Renal pelvis (tissue), 4 donors: ENCODE data around the gene MKS1. TPM values are rescaled to one million over a fixed set of nuclear protein-coding genes. Genes with fewer than 3 reads are reported as not detected.
A peak's percentile ranks its signal among the peaks of the same experiment; 100 is the strongest.

Experiments
- DNase-seq: peaks from one replicate; pipeline ENCODE4 v3.0.0-alpha.2; 2013
- polyA plus RNA-seq, 3 donors: library from polyadenylated mRNA; unstranded; fragments of 120-200 nt; gene quantifications; one replicate each; pipeline ENCODE4 v1.2.1, GENCODE V29; 2013; ENCODE audit not compliant: insufficient read length in 3 of 3

Gene MKS1
- polyA plus RNA-seq, 3 donors: 37.0 to 63.1 (median 55.2) TPM

GRCh38 chr17:58207451-58207850, 11.6 kb downstream of the MKS1 start:
- DNase-seq: no peak

GRCh38 chr17:58205936-58206335, 13.1 kb downstream of the MKS1 start:
- no peak for DNase-seq

DNA sequence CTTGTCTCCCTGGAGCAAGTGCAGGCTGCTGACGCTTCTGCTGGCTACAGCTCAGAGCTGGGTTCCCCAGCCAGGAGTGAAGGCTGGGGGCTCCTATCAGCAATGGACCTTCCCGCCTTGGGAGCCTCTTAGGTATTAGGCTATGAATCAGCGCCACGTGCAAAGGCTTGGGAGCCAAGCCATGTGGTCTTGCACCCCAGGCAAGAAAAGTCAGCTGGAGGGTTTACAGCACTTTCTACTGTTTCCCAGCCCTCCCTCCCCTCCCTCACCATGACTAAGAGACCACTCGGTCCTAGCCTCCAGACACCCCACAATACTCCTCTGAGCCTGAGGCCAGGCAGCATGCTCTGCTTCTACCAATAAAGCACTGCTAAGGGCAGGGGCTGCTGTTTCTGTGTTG, 14.3 kb downstream of the MKS1 start:
- DNase-seq: no peak

GRCh38 chr17:58202859-58203258, 16.2 kb downstream of the MKS1 start:
- DNase-seq: no peak

DNA sequence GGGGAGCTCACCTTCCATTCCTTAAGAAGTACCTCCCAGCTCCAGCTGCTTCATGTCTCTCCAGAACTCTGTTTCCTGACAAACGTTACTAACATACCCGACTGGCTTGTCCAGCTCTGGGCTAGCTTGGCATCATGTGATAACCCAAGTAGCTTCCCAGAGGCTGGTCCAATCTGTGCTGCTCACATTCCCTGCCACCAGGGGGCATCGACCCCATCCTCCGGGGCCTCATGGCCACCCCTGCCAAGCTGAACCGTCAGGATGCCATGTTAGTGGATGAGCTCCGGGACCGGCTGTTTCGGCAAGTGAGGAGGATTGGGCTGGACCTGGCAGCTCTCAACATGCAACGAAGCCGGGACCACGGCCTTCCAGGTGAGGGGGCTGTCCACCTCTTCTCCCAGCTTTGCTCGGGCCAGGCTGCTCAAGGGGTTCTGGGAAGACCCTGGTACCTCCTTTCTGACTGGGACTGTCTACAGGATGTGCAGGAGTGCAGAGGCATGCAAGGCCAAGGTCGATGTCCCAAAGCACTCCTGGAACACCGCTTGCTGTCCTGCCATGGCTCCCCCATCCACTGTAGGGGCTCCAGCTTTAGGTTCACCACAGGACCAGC, 18.9 kb downstream of the MKS1 start:
- DNase-seq: peak; percentile 11

DNA sequence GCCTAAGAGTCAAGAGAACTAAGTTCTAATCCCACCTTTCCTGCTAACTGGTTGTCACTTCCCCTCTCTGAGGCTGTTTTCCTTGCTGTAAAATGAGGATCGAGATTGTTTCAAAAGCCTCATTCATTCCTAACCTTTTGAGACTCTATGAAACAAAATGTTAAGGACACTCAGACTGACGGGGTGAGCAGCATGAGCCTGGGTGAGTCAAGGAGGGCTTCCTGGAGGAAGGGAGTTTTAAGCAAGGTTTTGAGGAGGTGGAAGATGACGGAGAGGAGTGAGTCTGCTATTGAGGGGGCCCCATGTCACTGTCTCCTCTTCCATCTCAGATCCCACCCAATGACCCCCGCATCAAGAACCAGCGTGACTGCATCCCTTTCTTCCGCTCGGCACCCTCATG, 22.4 kb downstream of the MKS1 start:
- no peak for DNase-seq

DNA sequence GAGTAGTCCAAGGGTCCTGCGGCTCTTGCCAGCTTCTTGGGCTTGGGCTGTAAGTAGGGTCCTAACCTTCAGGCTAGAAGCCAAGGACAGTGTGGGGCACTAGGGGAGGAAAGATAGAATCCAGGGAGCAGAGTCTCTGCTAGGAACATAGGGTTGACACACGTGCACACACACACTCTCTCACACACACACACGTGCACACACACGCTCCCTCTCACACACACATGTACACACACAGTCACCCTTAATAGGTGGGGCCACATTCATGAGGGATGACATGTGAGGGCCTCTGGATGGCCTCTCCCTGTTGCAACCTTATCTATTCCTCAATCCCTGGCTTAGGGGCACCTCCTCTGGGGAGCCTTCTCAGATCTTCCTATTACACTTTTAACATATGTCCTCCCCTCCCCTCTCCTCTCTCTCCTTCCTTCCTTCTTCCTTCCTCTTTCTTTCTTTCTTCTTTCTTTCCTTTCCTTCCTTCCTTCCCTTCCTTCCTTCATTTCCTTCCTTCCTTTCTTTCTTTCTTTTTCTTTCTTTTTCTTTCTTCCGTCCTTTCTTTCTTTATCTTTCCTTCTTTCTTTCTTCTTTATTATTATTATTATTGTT, 23.4 kb downstream of the MKS1 start:
- DNase-seq: no peak

DNA sequence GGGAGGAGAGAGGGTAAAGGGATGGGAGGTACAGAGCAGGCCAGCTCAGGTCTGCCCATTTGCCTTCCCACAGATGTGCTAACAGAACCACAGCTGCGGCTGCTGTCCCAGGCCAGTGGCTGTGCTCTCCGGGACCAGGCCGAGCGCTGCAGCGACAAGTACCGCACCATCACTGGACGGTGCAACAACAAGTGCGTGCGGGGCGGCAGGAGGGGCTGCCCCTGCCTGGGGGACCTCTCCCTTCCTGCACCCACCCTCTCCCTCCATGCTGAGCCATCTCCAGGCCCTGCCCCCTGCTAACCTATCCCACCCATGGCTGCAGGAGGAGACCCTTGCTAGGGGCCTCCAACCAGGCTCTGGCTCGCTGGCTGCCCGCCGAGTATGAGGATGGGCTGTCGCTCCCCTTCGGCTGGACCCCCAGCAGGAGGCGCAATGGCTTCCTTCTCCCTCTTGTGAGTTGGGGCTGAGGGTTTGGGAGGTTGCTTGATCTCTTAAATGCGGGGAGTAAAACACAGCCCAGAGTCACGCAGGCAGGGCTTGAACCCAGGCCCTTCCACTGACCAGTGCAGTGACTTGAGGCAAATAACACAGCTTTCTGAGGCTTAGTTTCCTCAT, 25.3 kb downstream of the MKS1 start:
- DNase-seq: no peak

- no peak for DNase-seq
Measured at GRCh38 chr17:58192612-58193011, 26.4 kb downstream of the MKS1 start, which contains the start of gene EPX. Gene EPX, plus strand, starts transcription at chr17:58192726. Its CDS starts 121 bp downstream, at chr17:58192847.

DNA sequence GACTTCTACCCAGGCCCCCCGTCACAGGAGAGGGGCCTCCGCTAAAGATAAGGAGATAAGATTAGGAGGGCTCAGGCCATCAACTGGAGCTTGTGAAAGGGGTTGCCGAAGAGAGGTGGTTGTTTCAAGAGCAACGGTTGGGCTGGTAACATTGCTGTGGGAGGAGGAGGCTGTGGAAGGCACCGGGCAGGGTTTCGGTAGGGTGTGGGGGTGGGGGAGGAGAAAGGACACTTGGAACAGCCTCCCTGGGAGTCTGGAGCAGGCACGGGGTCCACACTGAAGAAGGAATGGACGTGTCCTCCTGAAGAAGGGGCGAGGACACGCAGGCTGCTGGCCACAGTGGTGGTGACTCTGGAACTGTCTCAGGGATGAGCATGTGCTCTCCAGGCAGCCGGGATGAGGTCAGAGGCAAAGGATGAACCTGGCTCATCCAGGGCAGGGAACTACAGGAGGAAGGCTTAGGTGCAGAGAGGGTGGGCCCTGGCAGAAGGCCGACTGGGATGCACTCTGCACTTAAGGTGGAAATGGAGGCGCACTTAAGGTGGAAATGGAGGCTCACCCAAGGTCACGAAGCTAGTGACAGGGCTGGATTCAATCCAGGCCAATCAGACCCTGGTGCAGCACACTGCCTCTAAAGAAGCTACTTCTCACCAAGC, 27.7 kb downstream of the MKS1 start:
- no peak for DNase-seq

DNA sequence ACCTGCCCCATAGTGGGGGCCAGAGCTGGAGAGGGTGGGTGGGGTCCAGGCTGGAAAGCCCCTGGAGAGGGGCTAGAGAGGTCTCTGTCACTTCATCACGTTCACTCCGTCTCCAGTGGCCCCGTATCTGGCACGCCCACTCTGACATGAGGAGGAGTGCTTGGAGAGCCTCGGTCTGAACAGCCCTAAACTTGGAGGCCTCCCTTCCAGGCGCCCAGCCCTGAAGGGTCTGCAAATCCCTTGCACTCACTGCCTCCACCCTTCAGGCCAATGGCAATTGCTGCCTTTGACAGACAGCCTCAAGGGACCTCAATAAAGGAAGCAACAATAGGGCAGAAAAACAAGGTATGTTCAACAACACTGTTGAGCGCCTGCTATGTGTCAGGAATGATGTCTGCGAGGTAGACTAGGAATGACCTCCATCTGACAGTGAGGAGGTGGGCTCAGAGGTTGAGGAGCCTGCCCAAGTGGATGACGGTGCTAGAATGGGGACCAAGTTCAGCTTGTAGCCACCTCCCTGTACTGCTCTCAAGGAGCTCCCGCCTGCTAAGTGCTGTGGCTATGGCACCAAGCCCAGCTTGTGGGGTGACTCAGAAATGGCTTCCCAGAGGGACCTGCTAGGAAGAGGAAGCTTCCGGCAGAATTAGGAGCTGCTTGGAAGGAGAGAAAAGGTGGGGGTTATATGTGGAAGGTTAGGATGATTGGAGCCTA, 29.5 kb downstream of the MKS1 start:
- DNase-seq: no peak

DNA sequence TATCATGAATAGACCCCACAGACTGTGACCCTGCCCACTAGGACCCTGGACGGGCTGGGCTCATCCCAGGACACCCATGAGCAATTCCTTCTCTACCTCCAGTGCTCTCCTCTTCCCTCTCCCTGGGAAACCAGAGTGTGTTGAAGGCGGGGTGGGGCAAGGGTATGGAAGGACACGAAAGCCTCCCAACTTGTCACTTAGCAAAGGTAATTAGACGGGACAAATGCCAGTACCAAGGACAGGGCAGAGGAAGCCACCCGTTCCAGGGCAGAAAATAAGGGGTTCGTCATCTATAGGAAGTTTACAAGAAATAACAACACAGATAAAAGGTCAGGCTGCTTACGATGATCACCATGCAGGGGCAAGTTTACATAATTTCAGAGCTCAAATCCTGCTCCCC, 31.4 kb downstream of the MKS1 start:
- DNase-seq: no peak

- DNase-seq: no peak
Measured at GRCh38 chr17:58187063-58187462, 32.0 kb downstream of the MKS1 start.

DNA sequence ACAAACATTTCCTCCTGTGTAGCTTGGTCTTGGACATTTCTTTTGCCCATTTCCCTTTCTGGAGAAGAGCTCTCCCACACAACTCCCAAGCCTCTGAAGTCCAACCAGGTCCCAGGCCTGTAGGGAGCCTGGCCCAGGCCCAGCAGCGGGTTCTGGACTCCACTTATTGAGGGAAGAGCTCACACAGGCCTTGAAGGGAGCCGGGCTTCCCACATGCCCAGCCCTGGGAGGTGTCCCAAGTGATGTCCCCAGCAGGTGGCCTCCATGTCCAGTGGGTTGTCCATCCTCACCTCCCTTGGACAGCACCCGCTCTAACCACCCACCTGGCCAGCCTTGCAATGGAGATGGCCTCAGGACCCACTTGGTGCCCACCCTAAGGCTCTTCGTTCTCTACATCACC, 32.5 kb downstream of the MKS1 start:
- no peak for DNase-seq

DNA sequence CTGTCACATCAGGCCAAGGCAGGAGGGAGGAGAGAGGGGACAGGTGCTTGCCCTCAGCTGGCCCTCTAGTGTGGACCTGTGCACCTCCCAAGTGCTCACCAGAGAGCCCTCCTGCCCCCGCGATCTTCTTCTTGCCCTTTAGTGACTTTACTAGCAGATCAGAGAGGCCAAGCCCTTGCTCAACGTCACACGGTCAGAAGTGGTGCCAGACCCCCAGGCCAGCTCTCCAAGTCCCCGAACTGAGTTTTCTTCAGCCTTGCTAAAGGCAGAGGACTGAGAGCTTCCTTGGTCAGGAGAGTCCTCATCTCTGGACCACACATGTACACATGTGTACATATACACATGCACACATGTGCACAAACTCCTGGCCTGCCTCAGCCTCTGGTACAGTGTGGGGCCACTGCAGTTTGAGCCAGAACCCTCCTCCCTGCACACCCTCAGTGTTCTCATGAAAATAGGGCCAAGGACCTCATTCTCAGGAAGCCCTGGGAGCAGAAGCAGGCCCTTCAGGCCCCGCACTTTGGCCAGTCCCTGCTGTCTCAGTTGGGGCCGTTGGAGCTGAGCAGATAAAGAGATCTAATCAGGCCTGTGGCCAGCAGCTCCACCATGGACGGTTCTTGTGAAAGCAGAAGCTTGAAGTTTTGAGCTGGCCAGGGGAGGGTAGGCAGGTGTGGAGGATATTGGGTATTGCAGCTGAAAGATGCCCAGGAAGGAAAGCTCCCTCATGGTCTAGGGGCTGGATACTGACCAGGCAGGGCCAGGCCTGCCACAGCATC, 33.9 kb downstream of the MKS1 start:
- DNase-seq: no peak

GRCh38 chr17:58184308-58184985, 34.6 kb downstream of the MKS1 start:
- DNase-seq: peak; percentile 4

DNA sequence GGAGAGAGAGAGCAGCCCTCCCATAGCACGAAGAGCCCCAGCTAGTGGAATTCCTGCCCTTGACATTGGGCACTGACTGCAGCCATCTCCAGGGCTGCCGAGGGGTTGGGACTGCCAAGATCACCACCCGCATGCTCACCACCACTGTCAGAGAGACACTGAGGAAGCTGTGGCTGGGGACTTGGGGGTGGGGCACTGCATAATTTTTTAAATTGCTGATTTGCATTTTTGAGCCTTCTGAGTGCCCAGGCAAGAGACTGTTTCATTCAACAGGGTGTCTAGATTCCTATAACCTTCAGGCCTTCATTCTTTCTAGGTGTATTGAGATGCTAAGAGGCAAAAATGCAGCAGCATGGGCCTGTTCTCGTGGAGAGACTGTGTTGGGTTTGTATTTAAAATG, 35.5 kb downstream of the MKS1 start:
- no peak for DNase-seq

GRCh38 chr17:58181796-58182195, 37.3 kb downstream of the MKS1 start:
- no peak for DNase-seq

DNA sequence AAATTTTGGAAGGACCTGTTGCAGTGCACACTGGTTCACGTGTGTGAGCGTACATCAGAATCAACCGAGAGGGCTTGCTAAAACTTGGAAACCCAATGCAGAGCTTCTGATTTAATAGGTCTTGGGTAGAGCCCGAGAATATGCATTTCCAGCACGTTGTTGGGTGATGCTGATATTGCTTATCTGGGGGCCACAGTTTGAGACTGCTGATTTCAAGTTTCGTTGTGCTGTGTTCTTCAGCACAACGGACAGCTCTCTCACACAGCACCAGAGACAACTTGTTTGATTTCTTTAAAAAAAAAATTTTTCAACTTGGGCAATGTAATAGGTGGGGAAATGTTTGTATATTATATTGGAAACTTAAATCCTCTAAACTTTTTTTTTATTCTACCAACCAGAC, 42.9 kb downstream of the MKS1 start:
- no peak for DNase-seq

DNA sequence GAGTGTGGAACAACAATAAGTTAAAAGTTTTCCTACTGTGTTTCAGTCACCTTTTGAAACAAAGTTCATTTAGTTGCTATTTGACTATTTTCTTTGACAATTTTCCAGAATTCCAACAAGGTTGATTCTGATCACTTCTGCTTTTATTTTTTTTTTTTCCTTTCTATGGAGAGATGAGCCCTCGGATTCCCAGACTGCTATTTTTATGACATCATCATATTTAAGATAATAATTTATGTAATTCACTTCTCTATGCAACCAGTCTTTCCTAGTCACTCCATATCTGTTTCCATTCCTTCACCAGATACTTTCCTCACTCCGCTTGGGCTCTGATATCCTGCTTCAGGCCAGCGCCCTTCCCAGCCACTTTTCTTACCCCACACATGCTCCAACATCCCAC, 44.2 kb downstream of the MKS1 start:
- DNase-seq: no peak
